Mucosa of descending colon (tissue), 3 donors: Measurements from ENCODE around the gene PCGF1. TPM values are rescaled to one million over a fixed set of nuclear protein-coding genes. Genes with fewer than 3 reads are reported as not detected.
A peak's percentile ranks its signal among the peaks of the same experiment; 100 is the strongest.

Source experiments
- ATAC-seq: fragments of 200-7000 bp; cut with Tn5 transposase; one replicate; pipeline ENCODE4 v1.9.1; 2020; ENCODE audit warnings: mild to moderate bottlenecking, moderate library complexity
- DNase-seq, 3 donors: peaks; one replicate each; pipeline ENCODE4 v3.0.0-alpha.2; 2020
- H3K36me3 ChIP-seq: fragments of 200-600 bp; one replicate; pipeline ENCODE4 v1.8.0; 2021; ENCODE audit warnings: low read depth, mild to moderate bottlenecking
- H3K4me1 ChIP-seq: fragments of 200-600 bp; one replicate; pipeline ENCODE4 v1.8.0; 2021; ENCODE audit warnings: low read depth, mild to moderate bottlenecking
- H3K4me3 ChIP-seq: fragments of 200-600 bp; one replicate; pipeline ENCODE4 v1.8.0; 2021; ENCODE audit warnings: mild to moderate bottlenecking
- H3K9me3 ChIP-seq: fragments of 200-600 bp; one replicate; pipeline ENCODE4 v1.8.0; 2021; ENCODE audit warnings: mild to moderate bottlenecking
- CTCF ChIP-seq: fragments of 200-600 bp; IDR thresholded peaks from one replicate; pipeline ENCODE4 v1.8.0; 2022; ENCODE audit warnings: antibody characterized with exemption, mild to moderate bottlenecking
- intact Hi-C, 2 donors: fragments of 100-400 bp; cut with DNase I in 1 of 2; cut with micrococcal nuclease in 1 of 2; formaldehyde crosslinking; loops; one replicate each; pipeline versions ENCODE4 v1.11.0 to v1.11.1; 2022; cut with DNase I, micrococcal nuclease
- total RNA-seq, 3 donors: library from RNA; stranded (reverse); fragmentation: NEBNext Ultra II Directional in 2 of 3; extraction: Animal tissue kit (Norgen Biotek cat#: 25700) in 2 of 3; gene quantifications; one replicate each; pipeline versions ENCODE4 v1.2.1 to v1.2.4, GENCODE V29; 2021 to 2023
- donor health status: DM: no; HTN: no; CAD: no; lungs with moderate emphysema.
- donor health status: DM: no; HTN: no; CAD: no.
- donor health status: DM: no; HTN: yes; CAD: no.

The PCGF1 gene
- total RNA-seq, 3 donors from 2014 or later = 20.3 to 29.1 (median 22.3) TPM

- intact Hi-C loops = no loop called here
- Histone ChIP-seq H3K36me3 (no peaks in the 10 kb centered on the region), H3K4me1 (peaks cover 42% of the 10 kb centered on the region), H3K4me3 (no peak overlapping the region), H3K9me3 (no peaks in the 10 kb centered on the region)
- ATAC-seq (no peak), DNase-seq (no peak)
- no peak for TF ChIP-seq CTCF
Measured at GRCh38 chr2:74504591-74504990, 2.9 kb downstream of the PCGF1 start.

- ATAC-seq (no peak), DNase-seq (peak in 1 of 3 donors; percentile 60)
- no peaks in the 10 kb centered on the region for H3K36me3 ChIP-seq
- peaks cover 50% of the 10 kb centered on the region for H3K4me1 ChIP-seq
- TF ChIP-seq CTCF = no peak
- H3K4me3 ChIP-seq = peak overlapping the region; percentile 65
- no peaks in the 10 kb centered on the region for H3K9me3 ChIP-seq
- intact Hi-C loops = no loop called here
Measured at GRCh38 chr2:74503506-74504475, 3.7 kb downstream of the PCGF1 start.

- Histone ChIP-seq H3K36me3 (no peaks in the 10 kb centered on the region), H3K9me3 (no peaks in the 10 kb centered on the region), H3K4me3 (peak overlapping the region; percentile 65), H3K4me1 (peaks cover 46% of the 10 kb centered on the region)
- DNase-seq (peak; percentile 86 to 92 (median 91)), ATAC-seq (peak; percentile 71)
- peak; percentile 6 for TF ChIP-seq CTCF
- intact Hi-C loops = no loop called here
Measured at GRCh38 chr2:74502720-74503505, 4.6 kb downstream of the PCGF1 start.

- H3K9me3 ChIP-seq = no peaks in the 10 kb centered on the region
- no peak for TF ChIP-seq CTCF
- no peaks in the 10 kb centered on the region for H3K36me3 ChIP-seq
- H3K4me3 ChIP-seq = peak overlapping the region; percentile 65
- intact Hi-C loops = no loop called here
- H3K4me1 ChIP-seq = peaks cover 53% of the 10 kb centered on the region
- DNase-seq (peak; percentile 75 to 81 (median 79)), ATAC-seq (peak; percentile 62)
Measured at GRCh38 chr2:74502147-74502719, 5.3 kb downstream of the PCGF1 start.

- DNase-seq (peak in 1 of 3 donors; percentile 26), ATAC-seq (no peak)
- Histone ChIP-seq H3K9me3 (no peaks in the 10 kb centered on the region), H3K4me3 (no peak overlapping the region), H3K4me1 (peaks cover 51% of the 10 kb centered on the region), H3K36me3 (no peaks in the 10 kb centered on the region)
- TF ChIP-seq CTCF = no peak
- intact Hi-C loops = no loop called here
Measured at GRCh38 chr2:74501335-74502071, 6.0 kb downstream of the PCGF1 start.
